Spleen (tissue), 11 donors: ENCODE measurements around the gene ABLIM2. TPM values are rescaled to one million over a fixed set of nuclear protein-coding genes. Genes with fewer than 3 reads are reported as not detected.
A peak's percentile ranks its signal among the peaks of the same experiment; 100 is the strongest.

Experiments
- DNase-seq: peaks from one replicate; pipeline ENCODE4 v3.0.0-alpha.2; 2020
- H3K27ac ChIP-seq, 8 donors: fragments of 200-600 bp; sonication (generic) in 7 of 8; 1 replicate in 4 of 8; 2 replicates in 4 of 8; pipeline versions ENCODE4 v1.5.0 to v1.8.0; 2016 to 2021; ENCODE audit warnings: inconsistent platforms in 4 of 8, mild to moderate bottlenecking in 4 of 8, moderate library complexity in 1 of 8
- H3K27me3 ChIP-seq, 7 donors: fragments of 200-600 bp; sonication (generic) in 6 of 7; replicated peaks in 1 of 7; 1 replicate in 4 of 7; 2 replicates in 3 of 7; pipeline versions ENCODE4 v1.5.0 to v1.8.0; 2016 to 2021; ENCODE audit warnings: inconsistent platforms in 3 of 7, mild to moderate bottlenecking in 1 of 7
- H3K36me3 ChIP-seq, 6 donors: fragments of 200-600 bp; sonication (generic) in 5 of 6; 1 replicate in 4 of 6; 2 replicates in 2 of 6; pipeline versions ENCODE4 v1.5.0 to v1.8.0; 2016 to 2021; ENCODE audit warnings: inconsistent platforms in 2 of 6
- H3K4me1 ChIP-seq, 6 donors: fragments of 200-600 bp; sonication (generic) in 5 of 6; 1 replicate in 3 of 6; 2 replicates in 3 of 6; pipeline versions ENCODE4 v1.5.0 to v1.8.0; 2016 to 2021; ENCODE audit warnings: inconsistent platforms in 3 of 6
- H3K4me3 ChIP-seq, 8 donors: fragments of 200-600 bp; sonication (generic) in 7 of 8; 1 replicate in 4 of 8; 2 replicates in 4 of 8; pipeline versions ENCODE4 v1.5.0 to v1.8.0; 2016 to 2021; ENCODE audit warnings: inconsistent platforms in 4 of 8, mild to moderate bottlenecking in 4 of 8, moderate library complexity in 2 of 8
- H3K9me3 ChIP-seq, 8 donors: fragments of 200-600 bp; sonication (generic) in 7 of 8; 1 replicate in 4 of 8; 2 replicates in 4 of 8; pipeline versions ENCODE4 v1.5.0 to v1.8.0; 2016 to 2021; ENCODE audit warnings: inconsistent platforms in 4 of 8
- CTCF ChIP-seq, 11 experiments: fragments of 200-600 bp in 7 of 11; fragments of 450-650 bp in 4 of 11; sonication (generic) in 4 of 11; IDR thresholded peaks in 8 of 11; conservative IDR thresholded peaks in 3 of 11; 1 replicate in 7 of 11; 2 replicates in 4 of 11; pipeline versions ENCODE4 v1.4.0 to v1.8.0; 2016 to 2021; ENCODE audit warnings: antibody characterized with exemption in 11 of 11, inconsistent platforms in 4 of 11, mild to moderate bottlenecking in 1 of 11
- POLR2A ChIP-seq, 3 donors: fragments of 450-650 bp; IDR thresholded peaks; one replicate each; pipeline ENCODE4 v1.5.1; 2017; ENCODE audit warnings: antibody characterized with exemption in 3 of 3, mild to moderate bottlenecking in 1 of 3
- POLR2AphosphoS5 ChIP-seq, 3 donors: sonication (generic); formaldehyde crosslinking; IDR thresholded peaks; one replicate each; pipeline ENCODE4 v1.5.1; 2017; ENCODE audit warnings: antibody characterized with exemption in 3 of 3
- WGBS, 5 donors: extraction: QIAGEN DNeasy Blood & Tissue Kit in 3 of 5; methylation state at CpG; one replicate each; pipeline versions ENCODE4 v1.1.5 to v1.1.7; 2013 to 2018; 5-methylcytosine and 5-hydroxymethylcytosine counted together
- intact Hi-C: fragments of 100-400 bp; cut with DNase I; formaldehyde crosslinking; loops from one replicate; pipeline ENCODE4 v1.15.0; 2023; ENCODE audit warnings: low total_unique reads
- polyA plus RNA-seq, 3 donors: library from polyadenylated mRNA; stranded (reverse); fragments of 200-250 nt; gene quantifications; one replicate each; pipeline ENCODE4 v1.2.1, GENCODE V29; 2013
- total RNA-seq, 7 donors: library from RNA; depleted of rRNA in 3 of 7; stranded (reverse); fragments of >200 nt in 3 of 7; fragmentation: NEBNext Ultra II Directional in 4 of 7; extraction: Animal tissue kit (Norgen Biotek cat#: 25700) in 4 of 7; gene quantifications; one replicate each; pipeline versions ENCODE4 v1.1.0 to v1.2.1, GENCODE V29; 2016 to 2021
- donor health status: healthy with polysubstance abuse.
- donor health status: DM: no; HTN: no; CAD: no; lungs with moderate emphysema.
- donor health status: DM: no; HTN: no; CAD: no.
- donor health status: Bipolar disorder and iron deficiency.
- donor health status: healthy.
- donor health status: DM: no; HTN: no; CAD: no.
- donor health status: DM: yes; HTN: yes; CAD: no.

The ABLIM2 gene
- total and polyA plus RNA-seq, 10 donors: 11.8 to 127 (median 62.8) TPM

GRCh38 chr4:8204576-8205227 is 46.1 kb upstream of the ABLIM2 start:
- no peaks in the 10 kb centered on the region for H3K9me3 ChIP-seq
- DNase-seq: no peak
- peak overlapping the region in 2 of 8 donors; percentile 2 to 94 for H3K27ac ChIP-seq
- WGBS, 5 donors: 86 to 91% (median 89%) methylated on average over 23 to 31 of the region's 31 CpGs
- TF ChIP-seq CTCF (IDR thresholded peaks at IDR 0.05 in 8 of 11, conservative IDR thresholded peaks at IDR 0.05 in 3 of 11): no peak
- no peak for TF ChIP-seq POLR2A (IDR thresholded peaks at IDR 0.05)
- peak; percentile 8 to 28 (median 10) for TF ChIP-seq POLR2AphosphoS5 (IDR thresholded peaks at IDR 0.05)
- H3K4me1 ChIP-seq: peaks cover 23 to 100% (median 66%) of the 10 kb centered on the region in 6 donors
- no peak overlapping the region for H3K4me3 ChIP-seq
- intact Hi-C loops: no loop called here
- H3K36me3 ChIP-seq: peaks cover 0 to 59% (median 14%) of the 10 kb centered on the region in 6 donors
- H3K27me3 ChIP-seq: no peaks in the 10 kb centered on the region

GRCh38 chr4:8203817-8204216 is 45.2 kb upstream of the ABLIM2 start:
- no peak for DNase-seq
- no peak overlapping the region for H3K4me3 ChIP-seq
- H3K9me3 ChIP-seq: no peaks in the 10 kb centered on the region
- intact Hi-C loops: no loop called here
- H3K27me3 ChIP-seq: no peaks in the 10 kb centered on the region
- H3K27ac ChIP-seq: peak overlapping the region in 1 of 8 donors; percentile 94
- H3K36me3 ChIP-seq: peaks cover 0 to 50% (median 6%) of the 10 kb centered on the region in 6 donors
- TF ChIP-seq POLR2AphosphoS5 (IDR thresholded peaks at IDR 0.05) (peak in 2 of 3 donors; percentile 2 to 11), POLR2A (IDR thresholded peaks at IDR 0.05) (no peak)
- peaks cover 26 to 100% (median 73%) of the 10 kb centered on the region in 6 donors for H3K4me1 ChIP-seq
- 74 to 87% (median 80%) methylated on average over 8 to 10 of the region's 10 CpGs for WGBS, 5 donors

- intact Hi-C loops: no loop called here
- peaks cover 0 to 42% (median 4%) of the 10 kb centered on the region in 6 donors for H3K36me3 ChIP-seq
- H3K27me3 ChIP-seq: no peaks in the 10 kb centered on the region
- DNase-seq: no peak
- peak overlapping the region in 5 of 8 donors; percentile 0 to 94 (median 90) for H3K27ac ChIP-seq
- no peaks in the 10 kb centered on the region for H3K9me3 ChIP-seq
- WGBS, 5 donors: 53 to 58% (median 54%) methylated on average over 7 of the region's 7 CpGs
- H3K4me3 ChIP-seq: peak overlapping the region in 3 of 8 donors; percentile 55 to 69 (median 58)
- H3K4me1 ChIP-seq: peaks cover 33 to 100% (median 79%) of the 10 kb centered on the region in 6 donors
- TF ChIP-seq CTCF (IDR thresholded peaks at IDR 0.05 in 8 of 11, conservative IDR thresholded peaks at IDR 0.05 in 3 of 11) (no peak), POLR2AphosphoS5 (IDR thresholded peaks at IDR 0.05) (peak; percentile 21 to 57 (median 55))
Measured at GRCh38 chr4:8203052-8203401, 44.4 kb upstream of the ABLIM2 start.

GRCh38 chr4:8202108-8203051 is 43.8 kb upstream of the ABLIM2 start:
- Histone ChIP-seq H3K4me1 (peaks cover 35 to 100% (median 84%) of the 10 kb centered on the region in 6 donors), H3K27ac (peak overlapping the region in 5 of 8 donors; percentile 18 to 94 (median 90)), H3K27me3 (no peaks in the 10 kb centered on the region), H3K4me3 (peak overlapping the region in 7 of 8 donors; percentile 6 to 69 (median 58)), H3K9me3 (no peaks in the 10 kb centered on the region), H3K36me3 (peaks cover 0 to 36% (median 4%) of the 10 kb centered on the region in 6 donors)
- intact Hi-C loops: no loop called here
- TF ChIP-seq POLR2A (IDR thresholded peaks at IDR 0.05): no peak
- TF ChIP-seq POLR2AphosphoS5 (IDR thresholded peaks at IDR 0.05): peak; percentile 43 to 61 (median 51)
- no peak for TF ChIP-seq CTCF (IDR thresholded peaks at IDR 0.05 in 8 of 11, conservative IDR thresholded peaks at IDR 0.05 in 3 of 11)
- DNase-seq: no peak
- WGBS, 5 donors: 50 to 63% (median 58%) methylated on average over 15 to 21 of the region's 21 CpGs
